ENCODE data around the gene DTD1.

The DTD1 gene

GRCh38 chr20:18671203-18671710 lies 83.4 kb downstream of the DTD1 start:
- in situ Hi-C loops (cut with HindIII; ENCODE audit: low pct_ligation_motif_present, low sequenced_read_pairs): no loop called here
- no peak for TF ChIP-seq CTCF (IDR thresholded peaks at IDR 0.05; ENCODE audit: low read depth, low read length, missing control alignments)
- Histone ChIP-seq H3K27me3 (replicated peaks) (no peaks in the 10 kb centered on the region), H3K36me3 (replicated peaks) (no peaks in the 10 kb centered on the region), H3K4me3 (ENCODE audit: low read depth, low read length) (no peak overlapping the region), H3K27ac (no peak overlapping the region)
- DNase-seq: no peak

- Histone ChIP-seq H3K27ac (no peak overlapping the region), H3K36me3 (replicated peaks) (no peaks in the 10 kb centered on the region), H3K27me3 (replicated peaks) (no peaks in the 10 kb centered on the region), H3K4me3 (ENCODE audit: low read depth, low read length) (no peak overlapping the region)
- DNase-seq: no peak
- in situ Hi-C loops (cut with HindIII; ENCODE audit: low pct_ligation_motif_present, low sequenced_read_pairs): no loop called here
- TF ChIP-seq CTCF (IDR thresholded peaks at IDR 0.05; ENCODE audit: low read depth, low read length, missing control alignments): no peak
Observed at GRCh38 chr20:18672834-18673233, 85.0 kb downstream of the DTD1 start.

GRCh38 chr20:18676396-18676795 lies 88.5 kb downstream of the DTD1 start:
- DNase-seq: no peak
- Histone ChIP-seq H3K4me3 (ENCODE audit: low read depth, low read length) (no peak overlapping the region), H3K27ac (no peak overlapping the region), H3K36me3 (replicated peaks) (no peaks in the 10 kb centered on the region), H3K27me3 (replicated peaks) (no peaks in the 10 kb centered on the region)
- in situ Hi-C loops (cut with HindIII; ENCODE audit: low pct_ligation_motif_present, low sequenced_read_pairs): no loop called here
- TF ChIP-seq CTCF (IDR thresholded peaks at IDR 0.05; ENCODE audit: low read depth, low read length, missing control alignments): no peak

GRCh38 chr20:18677126-18677525 lies 89.3 kb downstream of the DTD1 start:
- no peak for TF ChIP-seq CTCF (IDR thresholded peaks at IDR 0.05; ENCODE audit: low read depth, low read length, missing control alignments)
- DNase-seq: no peak
- H3K36me3 ChIP-seq (replicated peaks): no peaks in the 10 kb centered on the region
- no peak overlapping the region for H3K4me3 ChIP-seq (ENCODE audit: low read depth, low read length)
- H3K27me3 ChIP-seq (replicated peaks): no peaks in the 10 kb centered on the region
- H3K27ac ChIP-seq: no peak overlapping the region
- in situ Hi-C loops (cut with HindIII; ENCODE audit: low pct_ligation_motif_present, low sequenced_read_pairs): no loop called here

GRCh38 chr20:18678549-18679419 lies 90.9 kb downstream of the DTD1 start:
- H3K36me3 ChIP-seq (replicated peaks): no peaks in the 10 kb centered on the region
- no peak overlapping the region for H3K27ac ChIP-seq
- no peak for TF ChIP-seq CTCF (IDR thresholded peaks at IDR 0.05; ENCODE audit: low read depth, low read length, missing control alignments)
- H3K4me3 ChIP-seq (ENCODE audit: low read depth, low read length): no peak overlapping the region
- DNase-seq: peak; percentile 18
- no peaks in the 10 kb centered on the region for H3K27me3 ChIP-seq (replicated peaks)
- in situ Hi-C loops (cut with HindIII; ENCODE audit: low pct_ligation_motif_present, low sequenced_read_pairs): no loop called here

All from brain microvascular endothelial cell (primary cell).